Left renal cortex interstitium (tissue), 4 donors: ENCODE results near the gene RNU4-1. TPM values are rescaled to one million over a fixed set of nuclear protein-coding genes. Genes with fewer than 3 reads are reported as not detected.
"Not testable (repeated sequence)": the region's sequence is repeated elsewhere in the genome, so short reads cannot be mapped to it uniquely, and the experiment has no call there.

Source experiments
- DNase-seq, 4 donors: peaks; one replicate each; pipeline ENCODE4 v3.0.0-alpha.2; 2013; ENCODE audit warnings: low read depth in 4 of 4, low spot score in 2 of 4, missing footprints in 1 of 4
- polyA plus RNA-seq, 4 donors: library from polyadenylated mRNA; unstranded; fragments of 120-200 nt; gene quantifications; one replicate each; pipeline ENCODE4 v1.2.1, GENCODE V29; 2013; ENCODE audit not compliant: insufficient read length in 4 of 4

RNU4-1 gene
- polyA plus RNA-seq, 4 donors, result not detected

DNA sequence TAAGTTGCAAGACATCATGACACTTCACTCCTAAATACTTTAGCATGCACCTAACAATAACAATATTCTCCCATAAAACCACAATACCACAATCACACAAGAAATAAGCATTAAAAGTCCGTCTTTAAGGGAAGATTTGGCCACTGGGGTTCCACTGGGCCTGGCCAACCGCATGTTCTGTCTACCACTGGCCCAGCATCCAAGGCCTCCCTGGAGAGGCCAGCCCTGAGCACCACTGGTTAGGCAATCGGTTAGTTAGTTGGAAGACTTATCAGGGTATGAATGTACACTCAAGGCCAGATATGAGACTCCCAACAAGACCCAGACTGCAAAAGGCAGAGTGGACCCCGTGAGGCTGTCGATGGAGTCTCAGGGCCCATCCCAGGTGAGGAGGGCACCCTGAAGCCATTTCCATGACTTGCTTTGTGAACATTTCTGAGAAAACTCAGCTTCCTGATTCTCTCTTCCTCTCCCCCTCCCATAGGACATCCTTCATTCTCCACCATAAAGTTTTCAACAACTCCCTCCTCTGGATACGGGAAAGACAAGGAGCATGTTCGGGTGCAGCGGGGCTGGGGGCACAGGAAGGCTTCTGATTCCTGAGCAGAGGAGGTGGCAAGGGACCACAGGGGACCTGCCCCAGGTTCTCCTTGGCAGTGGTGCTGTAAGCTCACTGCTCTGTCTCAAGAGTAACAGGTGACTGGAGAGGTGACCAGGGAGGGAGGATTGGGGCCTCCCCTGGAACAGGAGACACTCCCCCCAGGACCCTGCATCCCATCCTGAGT is 33.4 kb downstream of the RNU4-1 start:
- no peak for DNase-seq

DNA sequence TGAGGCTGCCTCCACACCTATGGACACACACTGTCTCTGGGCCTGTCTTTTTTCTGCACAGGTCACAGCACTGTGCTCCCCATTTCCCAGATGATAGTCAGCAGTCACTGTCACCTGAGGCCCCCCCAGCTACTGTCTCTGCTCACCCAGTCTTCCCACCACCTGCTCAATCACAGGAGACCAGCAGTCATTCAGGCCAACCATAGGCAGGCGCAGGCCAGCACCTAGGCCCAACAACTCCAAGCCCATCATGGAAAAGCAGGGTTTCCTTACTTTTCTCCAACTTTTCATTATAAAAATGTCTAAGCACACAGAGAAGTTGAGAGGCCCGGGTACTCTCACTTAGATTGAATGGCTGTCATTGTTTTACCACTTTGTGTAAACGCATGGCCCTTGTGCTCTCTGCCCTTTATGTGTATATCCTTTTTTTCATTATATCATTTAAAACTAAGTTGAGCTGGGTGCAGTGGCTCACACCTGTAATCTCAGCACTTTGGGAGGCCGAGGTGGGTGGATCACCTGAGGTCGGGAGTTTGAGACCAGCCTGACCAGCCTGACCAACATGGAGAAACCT is 34.6 kb downstream of the RNU4-1 start:
- no peak for DNase-seq

DNA sequence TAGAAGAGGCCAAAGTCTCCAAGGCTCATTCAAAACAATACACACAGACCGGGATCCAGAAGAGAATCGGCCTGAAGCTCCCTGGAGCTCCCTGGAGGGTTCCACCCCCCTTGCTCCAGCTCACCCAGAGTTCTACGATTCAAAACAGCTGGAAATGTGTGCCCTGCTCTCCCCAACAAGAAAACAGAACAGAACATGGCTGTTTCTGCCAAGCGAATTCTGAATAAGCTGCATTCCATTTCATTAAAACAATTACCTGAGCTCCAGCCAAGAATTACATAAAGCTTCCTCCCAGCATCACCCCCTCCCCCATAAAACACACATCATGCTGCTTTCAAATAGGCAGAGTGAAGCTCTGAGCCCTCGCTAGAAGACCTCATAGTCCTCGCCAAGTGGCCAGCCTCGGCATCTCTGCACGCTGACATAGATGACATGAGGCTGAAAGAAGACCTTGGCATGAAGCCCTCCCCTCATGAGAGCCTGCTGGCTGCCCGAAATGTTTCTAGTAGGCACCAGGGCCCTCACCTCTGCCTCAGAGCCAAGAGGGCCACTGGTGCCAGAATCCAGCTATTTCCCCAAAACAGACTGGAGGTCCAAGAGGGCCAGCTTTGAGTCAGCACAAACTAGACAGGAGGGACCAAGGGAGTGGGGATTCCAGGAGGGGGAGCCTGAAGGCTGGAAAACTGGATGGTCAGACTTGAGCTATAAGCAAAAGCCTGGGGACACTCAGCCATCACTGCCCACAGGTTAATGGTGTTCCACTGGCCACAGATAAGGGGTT is 35.8 kb downstream of the RNU4-1 start:
- DNase-seq, result peak in 1 of 4 donors; percentile 67

DNA sequence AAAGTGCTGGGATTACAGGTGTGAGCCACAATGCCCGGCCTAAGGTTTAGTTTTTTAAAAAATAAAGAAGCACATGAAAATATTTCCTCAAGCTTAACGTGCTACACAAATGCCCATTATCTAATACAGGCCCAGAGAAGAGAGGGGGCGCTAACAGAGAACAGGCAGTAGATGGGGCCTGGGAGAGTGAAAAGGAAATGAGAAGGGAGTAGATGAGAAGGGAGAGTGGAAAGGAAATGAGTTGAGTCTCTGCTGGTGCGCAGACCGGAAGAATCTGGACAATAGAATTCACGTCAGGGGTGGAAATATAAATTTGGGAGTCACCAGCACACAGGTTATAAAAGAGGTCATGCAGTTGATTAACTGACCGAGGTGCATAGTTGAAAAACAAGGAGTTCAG is 38.2 kb downstream of the RNU4-1 start:
- no peak for DNase-seq

DNA sequence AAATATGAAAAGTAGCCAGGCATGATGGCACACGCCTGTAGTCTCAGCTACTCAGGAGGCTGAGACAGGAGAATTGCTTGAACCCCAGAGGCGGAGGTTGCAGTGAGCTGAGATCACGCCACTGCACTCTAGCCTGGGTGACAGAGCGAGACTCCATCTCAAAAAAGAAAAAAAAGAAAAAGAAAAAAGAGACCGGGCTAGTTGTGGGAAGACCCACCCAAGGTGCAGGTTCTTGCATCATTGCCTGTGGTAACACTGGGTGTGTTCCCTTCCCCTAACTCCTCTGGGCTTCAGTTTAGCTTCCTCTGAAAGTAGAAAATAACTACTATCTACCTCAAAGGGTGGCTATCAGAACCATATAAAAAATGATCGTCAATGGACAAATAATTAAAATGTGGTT is 39.7 kb downstream of the RNU4-1 start:
- DNase-seq, result not testable (repeated sequence)

DNA sequence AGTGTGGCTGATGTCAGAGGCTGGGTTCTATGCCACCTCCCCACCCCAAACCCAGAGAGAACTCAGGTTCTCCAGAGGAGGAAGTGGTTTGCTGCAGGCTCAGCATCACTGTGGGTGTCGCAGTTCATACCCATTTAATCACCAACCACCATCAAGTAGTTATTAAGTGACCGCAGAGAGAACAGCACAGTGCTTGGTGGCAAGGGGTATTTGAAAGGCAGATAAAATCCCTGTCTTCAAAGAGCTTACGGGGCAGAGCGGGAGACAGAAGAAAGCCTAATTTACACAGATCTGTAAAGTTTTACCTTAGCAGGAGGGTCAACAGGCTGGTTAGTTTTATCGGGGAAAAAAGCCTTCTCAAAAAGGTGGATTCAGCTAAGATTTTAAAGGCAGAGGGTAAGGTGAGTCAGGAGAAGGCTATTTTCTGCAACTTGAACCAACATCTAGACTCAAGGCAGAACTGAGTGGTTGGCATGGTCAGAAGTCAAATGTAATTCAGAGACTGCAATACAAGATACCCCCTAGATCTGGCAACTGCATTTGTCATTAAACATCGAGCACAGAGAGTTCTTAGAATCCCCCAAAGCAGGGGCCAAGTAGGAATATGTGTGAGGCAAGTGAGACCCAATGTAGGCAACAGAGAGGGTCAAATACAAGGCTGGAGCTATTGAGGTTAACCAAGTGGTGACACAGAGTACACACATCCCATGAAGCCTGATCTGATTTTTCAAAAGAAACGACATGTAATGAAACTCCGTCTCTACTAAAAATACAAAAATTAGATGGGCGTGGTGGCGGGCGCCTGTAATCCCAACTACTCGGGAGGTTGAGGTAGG is 40.7 kb downstream of the RNU4-1 start:
- DNase-seq, result no peak

DNA sequence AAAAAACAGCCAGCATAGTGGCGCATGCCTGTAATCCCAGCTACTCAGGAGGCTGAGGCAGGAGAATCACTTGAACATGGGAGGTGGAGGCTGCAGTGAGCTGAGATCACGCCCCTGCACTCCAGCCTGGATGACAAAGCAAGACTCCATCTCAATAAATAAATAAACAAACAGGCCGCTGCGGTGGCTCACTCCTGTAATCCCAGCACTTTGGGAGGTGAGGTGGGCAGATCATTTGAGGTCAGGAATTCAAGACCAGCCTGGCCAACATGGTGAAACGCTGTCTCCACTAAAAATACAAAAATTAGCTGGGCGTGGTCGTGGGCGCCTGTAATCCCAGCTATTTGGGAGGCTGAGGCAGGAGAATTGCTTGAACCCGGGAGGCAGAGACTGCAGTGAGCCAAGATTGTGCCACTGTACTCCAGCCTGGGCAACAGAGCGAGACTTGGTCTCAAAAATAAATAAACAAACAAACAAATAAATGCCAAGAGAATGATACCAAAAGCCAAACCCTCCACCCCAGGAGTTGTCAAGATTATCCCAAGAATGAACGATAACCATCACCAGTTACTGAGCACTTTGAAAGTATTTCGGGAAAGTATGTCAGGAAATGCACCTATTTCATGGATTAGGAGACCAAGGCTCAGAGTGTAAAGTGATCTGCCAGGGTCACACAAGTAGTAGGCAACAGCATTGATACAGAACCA is 41.5 kb downstream of the RNU4-1 start:
- DNase-seq, result not testable (repeated sequence)

DNA sequence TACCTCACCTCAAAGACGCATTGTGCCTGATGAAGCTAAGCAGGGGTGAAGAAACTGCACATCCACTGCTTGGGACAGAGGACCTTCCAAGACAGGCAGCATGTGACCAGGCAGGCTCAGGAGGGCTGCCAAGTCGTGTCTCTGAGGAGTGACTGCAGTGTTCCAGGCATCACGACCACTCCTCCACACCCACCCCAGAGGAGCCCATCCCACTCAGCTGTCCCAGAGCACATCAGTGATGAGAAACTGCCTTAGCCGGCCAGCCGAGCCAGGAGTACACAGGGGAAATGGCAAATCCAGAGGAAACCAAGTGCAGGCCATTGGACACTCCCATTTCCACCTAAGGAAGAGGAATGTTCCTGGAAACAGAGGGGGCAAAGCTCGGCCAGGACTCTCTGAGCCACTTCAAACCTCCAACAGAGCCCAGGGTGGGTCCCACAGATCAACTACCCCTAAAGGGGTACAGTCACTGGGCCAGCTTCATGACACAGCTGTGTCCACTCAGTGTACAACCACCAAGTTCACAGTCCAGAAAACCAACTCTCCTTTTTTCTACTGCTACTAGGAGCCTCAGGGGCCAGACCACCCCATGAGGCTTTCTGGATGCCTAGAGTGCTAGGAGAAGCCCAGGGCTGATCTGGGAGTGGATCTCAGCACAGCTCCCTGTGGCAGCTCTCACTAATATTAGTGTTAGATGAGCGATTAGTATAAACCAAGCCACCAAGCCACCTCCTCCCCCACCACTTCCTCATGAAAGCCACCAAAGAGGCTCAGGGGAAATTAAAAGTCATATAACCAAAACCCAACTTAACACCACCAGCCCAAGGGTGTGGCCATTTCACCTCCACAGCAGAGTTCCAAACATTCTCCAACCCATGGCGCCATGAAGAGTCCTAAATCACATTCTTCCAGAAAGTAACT is 42.9 kb downstream of the RNU4-1 start:
- DNase-seq, result no peak

DNA sequence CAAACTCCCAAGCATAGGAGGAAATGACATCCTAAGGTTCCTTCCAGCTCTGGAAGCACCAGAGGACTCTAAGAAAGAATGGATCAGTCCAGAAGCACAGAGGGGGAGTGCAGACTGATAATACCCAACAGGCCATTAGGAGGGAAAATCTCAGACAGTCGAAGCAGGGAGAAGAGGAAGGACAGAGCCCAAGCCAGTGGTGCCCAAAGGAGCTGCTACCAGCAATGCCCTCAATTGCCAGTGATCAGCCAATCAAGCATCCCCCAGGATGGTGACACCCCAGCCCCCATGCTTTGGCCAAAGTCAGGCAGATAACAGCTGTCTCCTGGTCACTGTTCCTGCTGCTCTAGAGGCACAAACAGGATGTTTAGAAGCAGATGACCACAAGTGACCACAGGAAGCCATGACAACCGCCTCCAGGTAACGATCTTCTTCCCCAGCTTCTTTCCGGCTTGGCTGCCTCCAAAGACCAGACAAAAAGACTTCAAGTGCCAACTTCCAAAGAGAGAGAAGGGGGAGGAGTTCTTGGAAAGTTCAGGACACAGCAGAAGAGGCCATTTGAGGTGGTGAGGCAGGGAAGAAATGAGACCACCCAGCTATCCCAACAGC is 43.7 kb downstream of the RNU4-1 start:
- DNase-seq, result no peak

DNA sequence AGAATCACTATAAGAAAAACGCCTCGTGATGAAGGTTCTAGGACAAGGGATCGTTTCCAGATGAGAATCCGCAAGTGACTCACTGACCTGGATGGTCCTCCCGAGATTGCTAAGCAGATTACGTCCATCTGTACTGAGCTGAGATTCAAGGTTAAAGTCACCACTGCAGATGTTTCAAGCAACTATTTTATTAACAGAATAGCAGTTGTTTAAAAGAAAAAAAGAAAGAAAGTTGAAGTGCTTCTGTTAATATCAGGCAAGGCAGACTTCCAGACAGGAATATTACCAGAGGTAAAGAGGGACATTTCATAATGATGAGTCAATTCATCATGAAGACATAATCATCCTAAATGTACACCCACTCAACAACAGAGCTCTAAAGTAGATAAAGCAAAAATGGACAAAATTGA is 45.4 kb downstream of the RNU4-1 start:
- DNase-seq, result no peak

DNA sequence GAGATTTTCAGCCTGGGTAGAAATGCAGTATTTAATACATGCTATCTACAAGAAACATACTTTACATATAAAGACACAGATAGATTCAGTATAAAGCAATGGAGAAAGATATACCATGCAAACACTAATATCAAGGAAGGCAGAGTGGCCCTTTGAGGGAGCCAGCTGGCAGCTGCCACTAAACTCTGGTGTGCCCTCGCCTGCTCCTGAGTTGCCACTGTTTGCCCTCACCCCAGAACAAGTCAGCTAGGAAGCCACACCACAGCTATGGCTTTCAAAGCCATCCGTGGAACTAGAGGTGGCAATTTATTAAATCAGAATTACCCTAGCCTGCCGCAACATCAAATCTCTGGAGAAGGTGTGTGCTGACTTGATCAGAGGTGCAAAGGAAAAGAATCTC is 45.9 kb downstream of the RNU4-1 start:
- DNase-seq, result no peak

DNA sequence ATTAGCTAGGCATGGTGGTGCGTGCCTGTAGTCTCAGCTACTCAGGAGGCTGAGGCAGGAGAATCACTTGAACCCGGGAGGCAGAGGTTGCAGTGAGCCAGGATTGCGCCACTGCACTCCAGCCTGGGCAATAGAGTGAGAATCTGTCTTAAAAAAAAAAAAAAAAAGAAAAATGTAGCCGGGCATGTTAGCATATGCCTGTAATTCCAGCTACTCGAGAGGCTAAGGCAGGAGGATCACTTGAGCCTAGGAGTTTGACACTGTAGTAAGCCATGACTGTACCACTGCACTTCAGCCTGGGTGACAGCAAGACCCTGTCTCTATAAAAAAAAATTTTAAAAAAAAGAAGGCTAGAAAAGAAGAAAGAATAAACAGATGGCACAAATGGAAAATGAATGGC is 46.3 kb downstream of the RNU4-1 start:
- DNase-seq, result not testable (repeated sequence)

Other genes starting within 250 kb of the RNU4-1 start
- 10 to 100 TPM; 33.6 to 47.7 (median 41.7) TPM for gene RAB35, start 176.5 kb downstream of the RNU4-1 start, polyA plus RNA-seq
- gene GCN1, start 98.5 kb downstream of the RNU4-1 start, polyA plus RNA-seq, result 10 to 100 TPM; 45.9 to 68.8 (median 54.6) TPM
- 1,000 to 10,000 TPM; 2,524 to 3,028 (median 2,862) TPM for gene RPLP0, start 92.1 kb downstream of the RNU4-1 start, polyA plus RNA-seq
- gene PXN, start 27.5 kb downstream of the RNU4-1 start, polyA plus RNA-seq, result 10 to 100 TPM; 59.9 to 86.7 (median 69.9) TPM
- gene RNU4-2, start 1.3 kb downstream of the RNU4-1 start, polyA plus RNA-seq, result 1 to 10 TPM in 1 of 4 donors, under 1 TPM in 1, not detected in 2; 0.92 to 2.6 TPM
- 1 to 10 TPM; 3.0 to 4.6 (median 4.4) TPM for gene SIRT4, start 9.1 kb upstream of the RNU4-1 start, polyA plus RNA-seq
- under 1 TPM in 3 of 4 donors, not detected in 1; 0.43 to 0.75 (median 0.65) TPM for gene PLA2G1B, start 34.5 kb upstream of the RNU4-1 start, polyA plus RNA-seq
- gene MSI1, start 75.9 kb upstream of the RNU4-1 start, polyA plus RNA-seq, result 10 to 100 TPM; 16.8 to 31.9 (median 25.2) TPM
- gene COX6A1, start 144.9 kb upstream of the RNU4-1 start, polyA plus RNA-seq, result 100 to 1,000 TPM; 274 to 383 (median 330) TPM
- gene TRIAP1, start 153.1 kb upstream of the RNU4-1 start, polyA plus RNA-seq, result 10 to 100 TPM; 35.0 to 48.4 (median 42.8) TPM
- gene GATC, start 153.2 kb upstream of the RNU4-1 start, polyA plus RNA-seq, result 10 to 100 TPM; 30.5 to 36.9 (median 33.6) TPM
- 100 to 1,000 TPM; 212 to 273 (median 244) TPM for gene SRSF9, start 176.5 kb upstream of the RNU4-1 start, polyA plus RNA-seq
- gene DYNLL1, start 202.9 kb upstream of the RNU4-1 start, polyA plus RNA-seq, result 100 to 1,000 TPM; 460 to 545 (median 496) TPM
- 10 to 100 TPM; 53.9 to 70.1 (median 66.9) TPM for gene COQ5, start 235.9 kb upstream of the RNU4-1 start, polyA plus RNA-seq
- 100 to 1,000 TPM; 180 to 269 (median 215) TPM for gene RNF10, start 241.1 kb upstream of the RNU4-1 start, polyA plus RNA-seq